Stimulated activated naive CD8-positive, alpha-beta T cell treated with anti-CD3 and anti-CD28 coated beads, Interleukin-15, Interleukin-2, amounts not matched to agents 100 ng/mL and 50 ng/mL, for 24 hours (primary cell): Measurements from ENCODE around the gene UTP15.

Experiments
- H3K27ac Mint-ChIP-seq: one replicate; pipeline ENCODE4 v1.8.0; 2021; ENCODE audit warnings: mild to moderate bottlenecking, mixed read lengths
- H3K27me3 Mint-ChIP-seq: one replicate; pipeline ENCODE4 v1.8.0; 2021; ENCODE audit warnings: mixed read lengths
- H3K36me3 Mint-ChIP-seq: one replicate; pipeline ENCODE4 v1.8.0; 2021; ENCODE audit warnings: low read depth, mixed read lengths
- H3K4me1 Mint-ChIP-seq: one replicate; pipeline ENCODE4 v1.8.0; 2021; ENCODE audit warnings: low read depth, mixed read lengths
- H3K4me3 Mint-ChIP-seq: one replicate; pipeline ENCODE4 v1.8.0; 2021; ENCODE audit warnings: mild to moderate bottlenecking, mixed read lengths
- H3K9me3 Mint-ChIP-seq: one replicate; pipeline ENCODE4 v1.8.0; 2021; ENCODE audit warnings: mixed read lengths

Gene UTP15

GRCh38 chr5:73596705-73597328 is 31.3 kb downstream of the UTP15 start:
- Mint-ChIP-seq H3K4me3 (no peak overlapping the region), H3K4me1 (no peaks in the 10 kb centered on the region), H3K27ac (no peak overlapping the region), H3K9me3 (peaks cover 3% of the 10 kb centered on the region), H3K27me3 (no peaks in the 10 kb centered on the region), H3K36me3 (no peaks in the 10 kb centered on the region)

- Mint-ChIP-seq H3K36me3 (no peaks in the 10 kb centered on the region), H3K27me3 (no peaks in the 10 kb centered on the region), H3K4me3 (no peak overlapping the region), H3K4me1 (no peaks in the 10 kb centered on the region), H3K27ac (no peak overlapping the region), H3K9me3 (peaks cover 4% of the 10 kb centered on the region)
Observed at GRCh38 chr5:73599380-73599779, 33.8 kb downstream of the UTP15 start.

DNA sequence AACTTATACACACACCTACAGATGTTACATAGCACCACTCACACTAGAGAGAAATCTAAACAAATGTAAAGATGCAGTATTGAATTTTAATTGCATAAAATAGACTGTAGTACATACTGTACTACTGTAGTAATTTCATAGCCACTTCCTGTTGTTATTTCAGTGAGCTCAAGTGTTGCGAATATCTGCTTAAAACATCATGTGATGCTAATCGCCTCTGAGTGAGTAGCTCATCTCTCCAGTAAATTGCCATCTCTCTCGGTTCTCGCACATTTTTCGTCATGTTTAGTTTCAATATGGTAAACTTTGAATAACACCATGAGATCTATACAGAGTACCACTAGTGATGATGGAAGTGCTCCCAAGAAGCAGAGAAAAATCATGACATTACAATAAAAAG is 38.5 kb downstream of the UTP15 start:
- no peaks in the 10 kb centered on the region for H3K4me1 Mint-ChIP-seq
- peaks cover 12% of the 10 kb centered on the region for H3K27me3 Mint-ChIP-seq
- no peaks in the 10 kb centered on the region for H3K36me3 Mint-ChIP-seq
- H3K4me3 Mint-ChIP-seq = no peak overlapping the region
- H3K27ac Mint-ChIP-seq = no peak overlapping the region
- H3K9me3 Mint-ChIP-seq = peaks cover 4% of the 10 kb centered on the region

- Mint-ChIP-seq H3K4me1 (no peaks in the 10 kb centered on the region), H3K9me3 (peaks cover 4% of the 10 kb centered on the region), H3K27me3 (peaks cover 19% of the 10 kb centered on the region), H3K27ac (no peak overlapping the region), H3K4me3 (no peak overlapping the region), H3K36me3 (no peaks in the 10 kb centered on the region)
Observed at GRCh38 chr5:73605223-73606087, 39.9 kb downstream of the UTP15 start.

- Mint-ChIP-seq H3K27ac (no peak overlapping the region), H3K27me3 (peaks cover 25% of the 10 kb centered on the region), H3K4me1 (no peaks in the 10 kb centered on the region), H3K9me3 (peaks cover 4% of the 10 kb centered on the region), H3K36me3 (no peaks in the 10 kb centered on the region), H3K4me3 (no peak overlapping the region)
Observed at GRCh38 chr5:73606206-73606753, 40.7 kb downstream of the UTP15 start.

DNA sequence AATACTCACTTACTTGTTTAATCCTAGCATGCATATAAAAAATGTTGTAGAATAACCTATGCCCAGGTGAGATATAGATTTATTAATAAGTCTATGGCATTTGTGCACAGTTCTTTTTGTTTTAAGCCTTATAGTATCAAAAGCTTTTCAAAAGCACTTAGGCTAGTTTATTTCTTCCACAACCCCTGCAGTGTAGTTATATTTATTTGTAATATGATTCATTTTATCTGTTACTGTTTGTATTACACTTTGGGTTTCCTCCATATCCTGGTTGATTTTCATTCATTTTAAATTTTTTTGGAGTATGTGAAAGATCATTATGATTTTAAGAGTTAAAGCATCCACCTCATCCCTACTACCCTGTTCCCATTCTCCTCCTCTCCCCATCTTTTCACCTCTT is 41.7 kb downstream of the UTP15 start:
- no peaks in the 10 kb centered on the region for H3K9me3 Mint-ChIP-seq
- no peaks in the 10 kb centered on the region for H3K36me3 Mint-ChIP-seq
- no peak overlapping the region for H3K27ac Mint-ChIP-seq
- H3K27me3 Mint-ChIP-seq = peaks cover 25% of the 10 kb centered on the region
- H3K4me3 Mint-ChIP-seq = no peak overlapping the region
- H3K4me1 Mint-ChIP-seq = no peaks in the 10 kb centered on the region

GRCh38 chr5:73612799-73613198 is 47.3 kb downstream of the UTP15 start:
- Mint-ChIP-seq H3K27ac (no peak overlapping the region), H3K27me3 (peaks cover 25% of the 10 kb centered on the region), H3K4me1 (no peaks in the 10 kb centered on the region), H3K4me3 (no peak overlapping the region), H3K9me3 (no peaks in the 10 kb centered on the region), H3K36me3 (no peaks in the 10 kb centered on the region)

DNA sequence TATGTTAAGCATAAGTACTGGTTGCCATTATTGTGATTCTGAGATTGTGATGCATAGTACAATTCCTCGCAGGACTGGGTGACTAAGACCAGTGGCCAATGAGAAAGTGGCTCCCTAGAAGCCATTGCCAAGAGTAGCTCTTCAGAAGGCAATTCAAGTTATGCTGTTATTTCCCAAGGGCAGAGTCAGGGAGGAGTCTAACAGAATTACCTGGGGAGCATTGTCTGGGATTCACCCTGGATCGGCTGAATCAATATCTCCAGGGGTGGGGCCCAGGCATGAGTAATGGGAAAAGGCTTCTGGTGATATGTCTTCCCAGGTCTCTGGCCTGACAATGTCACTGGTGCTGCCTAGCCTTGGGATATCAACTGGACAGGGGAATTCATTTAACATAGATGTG is 49.5 kb downstream of the UTP15 start:
- Mint-ChIP-seq H3K9me3 (no peaks in the 10 kb centered on the region), H3K27me3 (peaks cover 29% of the 10 kb centered on the region), H3K4me1 (no peaks in the 10 kb centered on the region), H3K4me3 (no peak overlapping the region), H3K27ac (no peak overlapping the region), H3K36me3 (no peaks in the 10 kb centered on the region)

GRCh38 chr5:73615947-73616346 is 50.4 kb downstream of the UTP15 start:
- H3K27ac Mint-ChIP-seq = no peak overlapping the region
- no peaks in the 10 kb centered on the region for H3K4me1 Mint-ChIP-seq
- H3K27me3 Mint-ChIP-seq = peaks cover 27% of the 10 kb centered on the region
- H3K9me3 Mint-ChIP-seq = no peaks in the 10 kb centered on the region
- H3K4me3 Mint-ChIP-seq = no peak overlapping the region
- H3K36me3 Mint-ChIP-seq = no peaks in the 10 kb centered on the region

GRCh38 chr5:73617510-73618279 is 52.2 kb downstream of the UTP15 start:
- Mint-ChIP-seq H3K4me1 (no peaks in the 10 kb centered on the region), H3K27me3 (peaks cover 36% of the 10 kb centered on the region), H3K36me3 (no peaks in the 10 kb centered on the region), H3K4me3 (no peak overlapping the region), H3K9me3 (no peaks in the 10 kb centered on the region), H3K27ac (no peak overlapping the region)

GRCh38 chr5:73619606-73620333 is 54.2 kb downstream of the UTP15 start:
- H3K27ac Mint-ChIP-seq = no peak overlapping the region
- no peaks in the 10 kb centered on the region for H3K9me3 Mint-ChIP-seq
- no peak overlapping the region for H3K4me3 Mint-ChIP-seq
- no peaks in the 10 kb centered on the region for H3K4me1 Mint-ChIP-seq
- no peaks in the 10 kb centered on the region for H3K36me3 Mint-ChIP-seq
- H3K27me3 Mint-ChIP-seq = peaks cover 48% of the 10 kb centered on the region

DNA sequence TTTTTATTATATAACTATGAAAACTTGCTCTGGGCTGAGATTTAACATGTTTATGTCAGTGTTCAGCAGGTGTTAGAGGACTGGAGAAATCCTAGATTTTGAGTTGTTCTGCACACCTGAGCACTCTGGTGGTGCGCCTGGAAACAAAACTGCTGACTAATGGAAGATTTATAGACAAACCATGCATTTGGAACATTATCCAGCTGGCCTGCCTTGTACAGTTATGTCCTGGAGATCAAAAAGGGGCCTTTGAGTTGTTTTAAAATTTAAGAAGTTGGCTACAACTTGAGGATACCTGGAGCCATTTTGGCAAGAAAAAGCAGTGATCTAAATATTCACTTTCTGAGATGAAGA is 54.8 kb downstream of the UTP15 start:
- H3K27ac Mint-ChIP-seq = no peak overlapping the region
- no peaks in the 10 kb centered on the region for H3K9me3 Mint-ChIP-seq
- peaks cover 53% of the 10 kb centered on the region for H3K27me3 Mint-ChIP-seq

DNA sequence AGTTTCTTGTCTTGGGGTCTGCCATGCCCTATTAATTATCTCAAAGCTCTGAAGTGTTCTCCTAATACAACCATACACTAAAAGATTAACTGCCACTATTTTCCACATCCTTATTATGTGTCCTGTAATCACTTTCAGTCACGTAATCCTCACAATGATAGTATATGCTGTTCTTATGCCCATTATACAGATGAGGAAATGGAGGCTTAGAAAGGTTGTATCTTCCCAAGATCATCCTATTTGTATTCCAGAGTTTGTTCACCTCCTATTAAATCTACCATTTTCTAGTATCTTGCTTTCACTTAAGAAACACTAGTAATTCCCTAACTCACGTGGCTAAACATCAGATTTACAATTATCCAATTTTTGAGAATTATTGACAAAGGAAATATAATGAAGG is 57.5 kb downstream of the UTP15 start:
- H3K9me3 Mint-ChIP-seq = no peaks in the 10 kb centered on the region
- H3K27ac Mint-ChIP-seq = no peak overlapping the region
- H3K4me1 Mint-ChIP-seq = no peaks in the 10 kb centered on the region
- H3K36me3 Mint-ChIP-seq = no peaks in the 10 kb centered on the region
- H3K27me3 Mint-ChIP-seq = peaks cover 69% of the 10 kb centered on the region
- no peak overlapping the region for H3K4me3 Mint-ChIP-seq

More for the DNA sequence above, 54.8 kb downstream of the UTP15 start:
- Mint-ChIP-seq H3K4me1 (no peaks in the 10 kb centered on the region), H3K36me3 (no peaks in the 10 kb centered on the region), H3K4me3 (no peak overlapping the region)

DNA sequence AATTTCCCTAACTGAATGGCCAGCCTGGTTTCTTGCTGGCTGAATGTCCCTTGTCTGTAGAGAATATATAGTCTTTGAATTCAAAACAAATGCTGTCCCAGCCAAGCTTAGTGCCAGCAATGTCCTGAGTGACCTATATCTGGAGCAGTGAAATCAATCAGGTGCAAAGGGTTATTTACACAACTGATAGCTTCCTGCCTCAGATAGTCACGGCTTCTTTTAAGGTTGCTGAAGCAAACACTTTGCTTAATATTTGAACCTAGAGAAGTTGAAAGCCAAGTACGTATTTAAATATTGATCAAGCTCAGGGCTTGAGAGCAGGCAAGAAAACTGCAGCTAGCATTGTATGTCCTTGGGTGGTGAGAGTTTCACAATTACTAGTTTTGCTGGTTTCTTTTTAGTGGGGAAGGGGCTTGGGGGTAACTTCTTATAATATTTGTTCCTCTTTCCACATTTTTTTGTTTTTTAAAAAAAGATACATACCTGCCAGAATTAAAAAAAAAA is 58.4 kb downstream of the UTP15 start:
- no peaks in the 10 kb centered on the region for H3K36me3 Mint-ChIP-seq
- H3K27me3 Mint-ChIP-seq = peaks cover 77% of the 10 kb centered on the region
- no peak overlapping the region for H3K27ac Mint-ChIP-seq
- H3K4me1 Mint-ChIP-seq = no peaks in the 10 kb centered on the region
- H3K4me3 Mint-ChIP-seq = no peak overlapping the region
- no peaks in the 10 kb centered on the region for H3K9me3 Mint-ChIP-seq
